ENCODE results near the gene CORO2B.
"Not testable (repeated sequence)": the region's sequence is repeated elsewhere in the genome, so short reads cannot be mapped to it uniquely, and the experiment has no call there.

Gene CORO2B

GRCh38 chr15:68679161-68679560 lies 100.4 kb downstream of the CORO2B start:
- no peak for FAIRE-seq

- FAIRE-seq = no peak
These were observed 101.2 kb downstream of the CORO2B start for GRCh38 chr15:68679961-68680371.

- not testable (repeated sequence) for FAIRE-seq
These were observed 102.0 kb downstream of the CORO2B start for GRCh38 chr15:68680756-68681155.

- FAIRE-seq = no peak
These were observed 103.0 kb downstream of the CORO2B start for GRCh38 chr15:68681836-68682235.

- FAIRE-seq = no peak
These were observed 103.5 kb downstream of the CORO2B start for GRCh38 chr15:68682330-68682729.

GRCh38 chr15:68683026-68683425 lies 104.2 kb downstream of the CORO2B start:
- FAIRE-seq = no peak

- FAIRE-seq = no peak
These were observed 104.8 kb downstream of the CORO2B start for GRCh38 chr15:68683551-68683950.

GRCh38 chr15:68684476-68684875 lies 105.7 kb downstream of the CORO2B start:
- FAIRE-seq = no peak

- no peak for FAIRE-seq
These were observed 108.4 kb downstream of the CORO2B start for GRCh38 chr15:68687136-68687735.

GRCh38 chr15:68691705-68692104 lies 112.9 kb downstream of the CORO2B start:
- no peak for FAIRE-seq

GRCh38 chr15:68693071-68693470 lies 114.3 kb downstream of the CORO2B start:
- FAIRE-seq = no peak

- FAIRE-seq = no peak
These were observed 115.3 kb downstream of the CORO2B start for GRCh38 chr15:68694111-68694510.

GRCh38 chr15:68695061-68695595 lies 116.3 kb downstream of the CORO2B start:
- no peak for FAIRE-seq

- FAIRE-seq = no peak
These were observed 117.9 kb downstream of the CORO2B start for GRCh38 chr15:68696414-68697363.

GRCh38 chr15:68697711-68698690 lies 119.2 kb downstream of the CORO2B start:
- no peak for FAIRE-seq

GRCh38 chr15:68698708-68699107 lies 119.9 kb downstream of the CORO2B start:
- no peak for FAIRE-seq

GRCh38 chr15:68699124-68699880 lies 120.5 kb downstream of the CORO2B start:
- FAIRE-seq = no peak

GRCh38 chr15:68699881-68700454 lies 121.2 kb downstream of the CORO2B start:
- no peak for FAIRE-seq

GRCh38 chr15:68700455-68701123 lies 121.8 kb downstream of the CORO2B start:
- FAIRE-seq = no peak

GRCh38 chr15:68701886-68702285 lies 123.1 kb downstream of the CORO2B start:
- FAIRE-seq = no peak
